Panc1 (cell line): ENCODE measurements around the gene CNDP1. TPM values are rescaled to one million over a fixed set of nuclear protein-coding genes. Genes with fewer than 3 reads are reported as not detected.

ENCODE experiments used
- ATAC-seq: fragments of 200-7000 bp; cut with Tn5 transposase; 2 replicates; pipeline ENCODE4 v1.9.1; 2020; ENCODE audit warnings: mild to moderate bottlenecking, moderate library complexity
- BruUV-seq: library from RNA; stranded (reverse); fragments of 400-500 nt; replicated peaks from 2 replicates; lab custom pipeline; 2021; lab: Mats Ljungman, UMichigan
- CTCF ChIA-PET: fragments of 300-600 bp; sonication (Branson Sonifier 250); formaldehyde crosslinking; loops from one replicate; lab custom pipeline; 2022; ENCODE audit warnings: antibody characterized with exemption; lab: Charles Lee
- POLR2A ChIA-PET: fragments of 300-600 bp; sonication (Branson Sonifier 250); formaldehyde crosslinking; loops from one replicate; lab custom pipeline; 2022; ENCODE audit warnings: antibody characterized with exemption; lab: Charles Lee
- DNase-seq: peaks from one replicate; pipeline ENCODE4 v3.0.0-alpha.2; 2010; ENCODE audit warnings: low read depth, low spot score
- H3K27ac ChIP-seq: 2 replicates; pipeline ENCODE4 v1.5.1; 2011; ENCODE audit warnings: mild to moderate bottlenecking, low read length, inconsistent platforms
- H3K27me3 ChIP-seq: fragments of 200-500 bp; sonication (Bioruptor generic); 2 replicates; pipeline ENCODE4 v1.6.0; 2014; ENCODE audit warnings: low read length, inconsistent platforms; ENCODE audit not compliant: control insufficient read depth, insufficient read depth
- H3K36me3 ChIP-seq: fragments of 200-500 bp; sonication (Bioruptor generic); 2 replicates; pipeline ENCODE4 v1.5.1; 2014; ENCODE audit warnings: inconsistent platforms, mild to moderate bottlenecking, low read length, moderate library complexity; ENCODE audit not compliant: control insufficient read depth, insufficient read depth
- H3K4me1 ChIP-seq: 2 replicates; pipeline ENCODE4 v1.5.1; 2011; ENCODE audit warnings: inconsistent platforms, mild to moderate bottlenecking, low read length, moderate library complexity; ENCODE audit not compliant: control insufficient read depth, insufficient read depth
- H3K4me3 ChIP-seq, 2 experiments: 2 replicates each; pipeline ENCODE4 v1.5.1; 2011 to 2012; ENCODE audit warnings: low read depth in 2 of 2, low read length in 2 of 2, mild to moderate bottlenecking in 2 of 2, inconsistent platforms in 1 of 2, moderate library complexity in 1 of 2
- H3K9me3 ChIP-seq: fragments of 200-500 bp; sonication (Bioruptor generic); 2 replicates; pipeline ENCODE4 v1.5.1; 2014; ENCODE audit warnings: low read depth, mild to moderate bottlenecking, inconsistent platforms, low read length, moderate library complexity; ENCODE audit not compliant: control insufficient read depth, insufficient read depth
- POLR2AphosphoS5 ChIP-seq: IDR thresholded peaks from 2 replicates; pipeline ENCODE4 v1.6.1; 2012; ENCODE audit warnings: mild to moderate bottlenecking, low read depth, low read length, moderate library complexity
- SIN3A ChIP-seq: IDR thresholded peaks from 2 replicates; pipeline ENCODE4 v1.6.1; 2012; ENCODE audit warnings: low read depth, mild to moderate bottlenecking, low read length, moderate library complexity, borderline replicate concordance; ENCODE audit not compliant: insufficient read depth
- TCF7L2 ChIP-seq: IDR thresholded peaks from 2 replicates; pipeline ENCODE4 v1.6.1; 2011; ENCODE audit warnings: mild to moderate bottlenecking, low read depth, low read length, inconsistent platforms
- in situ Hi-C: cut with HindIII; loops from 2 replicates; pipeline ENCODE4 v1.10.0; 2016; ENCODE audit warnings: low sequenced_read_pairs, low pct_unique_long_range_greater_than_20kb
- intact Hi-C: fragments of 100-400 bp; cut with micrococcal nuclease; formaldehyde crosslinking; loops from one replicate; pipeline ENCODE4 v1.10.0; 2022; ENCODE audit not compliant: unreplicated experiment
- total RNA-seq: library from RNA; stranded (reverse); gene quantifications from one replicate; pipeline ENCODE4 v1.2.1, GENCODE V29; 2021; ENCODE audit not compliant: unreplicated experiment
- TF ChIP-seq, protein P1 (sequence below): fragments of 450-650 bp; IDR thresholded peaks from 2 replicates; pipeline ENCODE4 v1.5.1; 2017; ENCODE audit warnings: mild to moderate bottlenecking
- TF ChIP-seq, protein P2 (sequence below), 2 experiments: IDR thresholded peaks; 2 replicates each; pipeline ENCODE4 v1.6.1; 2011 to 2012; ENCODE audit warnings: low read depth in 2 of 2, control low read depth in 1 of 2, low read length in 1 of 2, mild to moderate bottlenecking in 1 of 2, moderate library complexity in 1 of 2; ENCODE audit not compliant: insufficient read depth in 1 of 2

The CNDP1 gene
- total RNA-seq, 1 experiment from 2014 or later, result not detected

DNA sequence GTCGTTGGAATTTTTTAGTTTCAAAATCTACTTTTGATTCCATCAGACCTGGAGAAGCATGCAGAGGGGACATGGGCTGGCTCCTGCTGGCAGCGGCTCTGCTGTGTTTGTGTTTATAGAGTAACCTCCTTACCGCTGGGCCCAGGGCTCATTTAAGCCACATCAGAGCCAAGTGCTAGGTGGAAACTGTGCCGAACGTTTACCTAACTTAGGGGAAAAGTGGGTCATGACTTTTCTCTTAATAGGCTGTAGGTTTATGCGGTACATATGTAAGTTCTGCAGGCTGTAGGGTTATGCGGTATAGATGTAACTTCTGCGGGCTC is 20.5 kb upstream of the CNDP1 start:
- intact Hi-C loops, result no loop called here
- CTCF ChIA-PET, result no interaction called here

DNA sequence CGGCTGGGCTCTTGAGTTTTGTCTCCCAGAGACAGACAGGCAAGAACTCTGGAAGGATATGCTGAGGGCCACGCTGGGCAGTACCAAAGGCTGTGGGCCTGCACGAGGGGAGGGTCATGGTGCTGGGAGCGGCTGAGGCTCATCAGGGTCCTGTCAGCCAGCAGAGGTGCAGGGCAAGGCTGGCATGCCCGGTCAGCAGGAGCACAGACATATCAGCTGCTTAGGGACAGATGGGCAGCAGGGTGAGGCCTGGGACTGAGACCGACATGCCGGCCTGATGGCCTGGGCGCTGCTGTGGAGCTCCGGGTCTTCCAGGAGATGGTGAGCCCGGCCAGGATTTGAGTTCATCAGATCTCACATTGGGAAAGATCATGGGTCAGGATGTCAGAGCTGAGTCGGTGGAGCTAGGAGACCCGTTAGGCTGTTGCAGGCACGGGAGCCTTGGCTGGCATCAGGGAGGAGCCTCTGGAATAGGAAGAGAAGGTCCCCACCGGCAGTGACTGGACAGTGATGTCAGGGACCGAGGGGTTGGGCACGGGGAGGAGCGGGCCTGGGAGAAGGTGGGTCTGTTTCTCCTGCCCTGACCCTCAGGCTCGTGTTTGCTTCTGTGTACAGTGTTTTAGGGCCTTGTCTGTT is 19.3 kb upstream of the CNDP1 start:
- ChIA-PET CTCF (no interaction called here), POLR2A (no interaction called here)
- H3K27me3 ChIP-seq, result no peaks in the 10 kb centered on the region
- 0 out of 2 replicates have a peak, but pooled peaks cover 4% of the 10 kb centered on the region for H3K4me1 ChIP-seq
- in situ Hi-C loops, result no loop called here
- no peak overlapping the region for H3K4me3 ChIP-seq
- H3K27ac ChIP-seq, result no peak overlapping the region
- no peak for ATAC-seq
- no peaks in the 10 kb centered on the region for H3K9me3 ChIP-seq
- TF ChIP-seq, protein P1, sequence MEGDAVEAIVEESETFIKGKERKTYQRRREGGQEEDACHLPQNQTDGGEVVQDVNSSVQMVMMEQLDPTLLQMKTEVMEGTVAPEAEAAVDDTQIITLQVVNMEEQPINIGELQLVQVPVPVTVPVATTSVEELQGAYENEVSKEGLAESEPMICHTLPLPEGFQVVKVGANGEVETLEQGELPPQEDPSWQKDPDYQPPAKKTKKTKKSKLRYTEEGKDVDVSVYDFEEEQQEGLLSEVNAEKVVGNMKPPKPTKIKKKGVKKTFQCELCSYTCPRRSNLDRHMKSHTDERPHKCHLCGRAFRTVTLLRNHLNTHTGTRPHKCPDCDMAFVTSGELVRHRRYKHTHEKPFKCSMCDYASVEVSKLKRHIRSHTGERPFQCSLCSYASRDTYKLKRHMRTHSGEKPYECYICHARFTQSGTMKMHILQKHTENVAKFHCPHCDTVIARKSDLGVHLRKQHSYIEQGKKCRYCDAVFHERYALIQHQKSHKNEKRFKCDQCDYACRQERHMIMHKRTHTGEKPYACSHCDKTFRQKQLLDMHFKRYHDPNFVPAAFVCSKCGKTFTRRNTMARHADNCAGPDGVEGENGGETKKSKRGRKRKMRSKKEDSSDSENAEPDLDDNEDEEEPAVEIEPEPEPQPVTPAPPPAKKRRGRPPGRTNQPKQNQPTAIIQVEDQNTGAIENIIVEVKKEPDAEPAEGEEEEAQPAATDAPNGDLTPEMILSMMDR, result no peak
- TF ChIP-seq, protein P2, sequence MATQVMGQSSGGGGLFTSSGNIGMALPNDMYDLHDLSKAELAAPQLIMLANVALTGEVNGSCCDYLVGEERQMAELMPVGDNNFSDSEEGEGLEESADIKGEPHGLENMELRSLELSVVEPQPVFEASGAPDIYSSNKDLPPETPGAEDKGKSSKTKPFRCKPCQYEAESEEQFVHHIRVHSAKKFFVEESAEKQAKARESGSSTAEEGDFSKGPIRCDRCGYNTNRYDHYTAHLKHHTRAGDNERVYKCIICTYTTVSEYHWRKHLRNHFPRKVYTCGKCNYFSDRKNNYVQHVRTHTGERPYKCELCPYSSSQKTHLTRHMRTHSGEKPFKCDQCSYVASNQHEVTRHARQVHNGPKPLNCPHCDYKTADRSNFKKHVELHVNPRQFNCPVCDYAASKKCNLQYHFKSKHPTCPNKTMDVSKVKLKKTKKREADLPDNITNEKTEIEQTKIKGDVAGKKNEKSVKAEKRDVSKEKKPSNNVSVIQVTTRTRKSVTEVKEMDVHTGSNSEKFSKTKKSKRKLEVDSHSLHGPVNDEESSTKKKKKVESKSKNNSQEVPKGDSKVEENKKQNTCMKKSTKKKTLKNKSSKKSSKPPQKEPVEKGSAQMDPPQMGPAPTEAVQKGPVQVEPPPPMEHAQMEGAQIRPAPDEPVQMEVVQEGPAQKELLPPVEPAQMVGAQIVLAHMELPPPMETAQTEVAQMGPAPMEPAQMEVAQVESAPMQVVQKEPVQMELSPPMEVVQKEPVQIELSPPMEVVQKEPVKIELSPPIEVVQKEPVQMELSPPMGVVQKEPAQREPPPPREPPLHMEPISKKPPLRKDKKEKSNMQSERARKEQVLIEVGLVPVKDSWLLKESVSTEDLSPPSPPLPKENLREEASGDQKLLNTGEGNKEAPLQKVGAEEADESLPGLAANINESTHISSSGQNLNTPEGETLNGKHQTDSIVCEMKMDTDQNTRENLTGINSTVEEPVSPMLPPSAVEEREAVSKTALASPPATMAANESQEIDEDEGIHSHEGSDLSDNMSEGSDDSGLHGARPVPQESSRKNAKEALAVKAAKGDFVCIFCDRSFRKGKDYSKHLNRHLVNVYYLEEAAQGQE (IDR thresholded peaks at IDR 0.05; ENCODE audit: insufficient read depth in 1 of 2, low read depth in 2 of 2, low read length in 1 of 2), result no peak
- no peak for TF ChIP-seq SIN3A
- TF ChIP-seq TCF7L2, result no peak
- DNase-seq, result no peak
- BruUV-seq, result no TSS peak
- intact Hi-C loops, result no loop called here
- peaks cover 13% of the 10 kb centered on the region; the same call in 1 of the 2 replicates for H3K36me3 ChIP-seq

More for the DNA sequence above, 20.5 kb upstream of the CNDP1 start:
- no TSS peak for BruUV-seq
- Histone ChIP-seq H3K27ac (no peak overlapping the region), H3K27me3 (no peaks in the 10 kb centered on the region), H3K9me3 (no peaks in the 10 kb centered on the region), H3K4me3 (no peak overlapping the region), H3K36me3 (peaks cover 13% of the 10 kb centered on the region; the same call in 1 of the 2 replicates), H3K4me1 (0 out of 2 replicates have a peak, but pooled peaks cover 4% of the 10 kb centered on the region)
- in situ Hi-C loops, result no loop called here
- no peak for DNase-seq
- TF ChIP-seq TCF7L2, result no peak
- TF ChIP-seq, protein P1, result no peak
- no peak for TF ChIP-seq SIN3A
- TF ChIP-seq, protein P2 (IDR thresholded peaks at IDR 0.05; ENCODE audit: insufficient read depth in 1 of 2, low read depth in 2 of 2, low read length in 1 of 2), result no peak
- no peak for TF ChIP-seq POLR2AphosphoS5
- POLR2A ChIA-PET, result no interaction called here
- ATAC-seq, result no peak
